PC-3 (cell line): ENCODE data around the gene TFAM. TPM values are rescaled to one million over a fixed set of nuclear protein-coding genes. Genes with fewer than 3 reads are reported as not detected.

Experiments
- ATAC-seq: fragments of 200-7000 bp; cut with Tn5 transposase; 2 replicates; pipeline ENCODE4 v1.9.1; 2020; ENCODE audit warnings: mild to moderate bottlenecking, moderate library complexity
- BruUV-seq: library from RNA; stranded (reverse); fragments of 400-500 nt; replicated peaks from 2 replicates; lab custom pipeline; 2021; lab: Mats Ljungman, UMichigan
- CTCF ChIA-PET: fragments of 300-600 bp; sonication (Branson Sonifier 250); formaldehyde crosslinking; loops from one replicate; lab custom pipeline; 2022; ENCODE audit warnings: antibody characterized with exemption; lab: Charles Lee
- POLR2A ChIA-PET: fragments of 300-600 bp; sonication (Branson Sonifier 250); formaldehyde crosslinking; loops from one replicate; lab custom pipeline; 2022; ENCODE audit warnings: antibody characterized with exemption; ENCODE audit not compliant: unreplicated experiment; lab: Charles Lee
- DNase-seq: peaks from one replicate; pipeline ENCODE4 v3.0.0-alpha.2; 2015
- H2AFZ ChIP-seq: fragments of 300-600 bp; sonication (generic); 2 replicates; pipeline ENCODE4 v1.6.0; 2016; ENCODE audit warnings: antibody characterized with exemption, low read length
- H3F3A ChIP-seq: fragments of 300-600 bp; sonication (generic); one replicate; pipeline ENCODE4 v1.6.0; 2017; ENCODE audit warnings: antibody characterized with exemption, low read length, control low read depth, mild to moderate bottlenecking; ENCODE audit not compliant: unreplicated experiment
- H3K27ac ChIP-seq: fragments of 300-600 bp; sonication (generic); 2 replicates; pipeline ENCODE4 v1.5.1; 2016; ENCODE audit warnings: mild to moderate bottlenecking, low read length
- H3K27me3 ChIP-seq: fragments of 300-600 bp; sonication (generic); 2 replicates; pipeline ENCODE4 v1.6.1; 2016; ENCODE audit warnings: low read length, mixed read lengths
- H3K36me3 ChIP-seq: fragments of 300-600 bp; sonication (generic); 2 replicates; pipeline ENCODE4 v1.6.1; 2016; ENCODE audit warnings: low read depth, mixed run types, low read length, mixed read lengths
- H3K4me1 ChIP-seq: fragments of 300-600 bp; sonication (generic); 2 replicates; pipeline ENCODE4 v1.5.1; 2016; ENCODE audit warnings: low read length; ENCODE audit not compliant: insufficient read depth
- H3K4me2 ChIP-seq: fragments of 300-600 bp; sonication (generic); 2 replicates; pipeline ENCODE4 v1.6.0; 2016; ENCODE audit warnings: low read length
- H3K4me3 ChIP-seq: fragments of 300-600 bp; sonication (generic); 2 replicates; pipeline ENCODE4 v1.5.1; 2016; ENCODE audit warnings: mild to moderate bottlenecking, low read length, mixed read lengths
- H3K79me2 ChIP-seq: fragments of 300-600 bp; sonication (generic); 2 replicates; pipeline ENCODE4 v1.6.1; 2017; ENCODE audit warnings: low read length, mixed read lengths
- H3K9ac ChIP-seq: fragments of 300-600 bp; sonication (generic); 2 replicates; pipeline ENCODE4 v1.6.0; 2016; ENCODE audit warnings: mild to moderate bottlenecking, low read length
- H3K9me2 ChIP-seq: fragments of 300-600 bp; sonication (generic); replicated peaks from 2 replicates; pipeline ENCODE4 v1.6.1; 2016; ENCODE audit warnings: mixed run types, low read length, mixed read lengths
- H3K9me3 ChIP-seq: fragments of 300-600 bp; sonication (generic); 2 replicates; pipeline ENCODE4 v1.6.1; 2016; ENCODE audit warnings: low read length, mixed read lengths
- H4K20me1 ChIP-seq: fragments of 300-600 bp; sonication (generic); 2 replicates; pipeline ENCODE4 v1.6.1; 2016; ENCODE audit warnings: low read length, mixed read lengths
- EZH2 ChIP-seq: fragments of 300-600 bp; sonication (generic); IDR thresholded peaks from one replicate; pipeline ENCODE4 v1.6.1; 2017; ENCODE audit warnings: antibody characterized with exemption, mild to moderate bottlenecking, low read length; ENCODE audit not compliant: unreplicated experiment
- EZH2phosphoT487 ChIP-seq: fragments of 300-600 bp; sonication (generic); IDR thresholded peaks from 2 replicates; pipeline ENCODE4 v1.6.1; 2018; ENCODE audit warnings: mild to moderate bottlenecking, antibody characterized with exemption, low read length, borderline replicate concordance
- intact Hi-C: fragments of 100-400 bp; cut with micrococcal nuclease; formaldehyde crosslinking; loops from 2 replicates; pipeline ENCODE4 v1.9.0; 2023
- total RNA-seq: library from RNA; depleted of rRNA; stranded (reverse); fragments of >200 nt; gene quantifications from 2 replicates; pipeline ENCODE4 v1.2.3, GENCODE V29; 2014; rRNA removed
- TF ChIP-seq, protein P1 (sequence below): fragments of 300-600 bp; sonication (generic); conservative IDR thresholded peaks from 2 replicates; pipeline ENCODE4 v1.5.1; 2017; ENCODE audit warnings: antibody characterized with exemption, low read depth, mild to moderate bottlenecking, low read length

Gene TFAM
- total RNA-seq, 1 experiment from 2014 or later = 121 TPM

GRCh38 chr10:58448121-58448935, 63.1 kb downstream of the TFAM start:
- ChIA-PET POLR2A (no interaction called here), CTCF (no interaction called here)
- H2AFZ ChIP-seq = no peak overlapping the region
- no peaks in the 10 kb centered on the region for H3K36me3 ChIP-seq
- BruUV-seq = no TSS peak
- DNase-seq (no peak), ATAC-seq (no peak)
- TF ChIP-seq EZH2phosphoT487 = no peak
- TF ChIP-seq, protein P1, sequence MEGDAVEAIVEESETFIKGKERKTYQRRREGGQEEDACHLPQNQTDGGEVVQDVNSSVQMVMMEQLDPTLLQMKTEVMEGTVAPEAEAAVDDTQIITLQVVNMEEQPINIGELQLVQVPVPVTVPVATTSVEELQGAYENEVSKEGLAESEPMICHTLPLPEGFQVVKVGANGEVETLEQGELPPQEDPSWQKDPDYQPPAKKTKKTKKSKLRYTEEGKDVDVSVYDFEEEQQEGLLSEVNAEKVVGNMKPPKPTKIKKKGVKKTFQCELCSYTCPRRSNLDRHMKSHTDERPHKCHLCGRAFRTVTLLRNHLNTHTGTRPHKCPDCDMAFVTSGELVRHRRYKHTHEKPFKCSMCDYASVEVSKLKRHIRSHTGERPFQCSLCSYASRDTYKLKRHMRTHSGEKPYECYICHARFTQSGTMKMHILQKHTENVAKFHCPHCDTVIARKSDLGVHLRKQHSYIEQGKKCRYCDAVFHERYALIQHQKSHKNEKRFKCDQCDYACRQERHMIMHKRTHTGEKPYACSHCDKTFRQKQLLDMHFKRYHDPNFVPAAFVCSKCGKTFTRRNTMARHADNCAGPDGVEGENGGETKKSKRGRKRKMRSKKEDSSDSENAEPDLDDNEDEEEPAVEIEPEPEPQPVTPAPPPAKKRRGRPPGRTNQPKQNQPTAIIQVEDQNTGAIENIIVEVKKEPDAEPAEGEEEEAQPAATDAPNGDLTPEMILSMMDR = no peak
- no peak for TF ChIP-seq EZH2
- H3F3A ChIP-seq = no peaks in the 10 kb centered on the region
- no peaks in the 10 kb centered on the region for H4K20me1 ChIP-seq
- intact Hi-C loops = no loop called here
- H3K27me3 ChIP-seq = 0 out of 2 replicates have a peak, but pooled peaks cover 16% of the 10 kb centered on the region
- no peaks in the 10 kb centered on the region for H3K4me1 ChIP-seq
- H3K79me2 ChIP-seq = no peaks in the 10 kb centered on the region
- H3K4me2 ChIP-seq = no peak overlapping the region
- H3K27ac ChIP-seq = no peak overlapping the region
- H3K9ac ChIP-seq = no peak overlapping the region
- H3K9me2 ChIP-seq = no peaks in the 10 kb centered on the region
- H3K4me3 ChIP-seq = no peak overlapping the region
- no peaks in the 10 kb centered on the region for H3K9me3 ChIP-seq

Other genes with a start within 250 kb of the TFAM start
- gene IPMK, start 117.5 kb upstream of the TFAM start, total RNA-seq = 7.1 and 8.4 TPM in 2 replicates
- 57.1 and 68.8 TPM in 2 replicates for gene CISD1, start 116.2 kb upstream of the TFAM start, total RNA-seq
- 13.6 and 13.8 TPM in 2 replicates for gene UBE2D1, start 50.4 kb upstream of the TFAM start, total RNA-seq
- 11.9 and 13.9 TPM in 2 replicates for gene BICC1, start 127.5 kb downstream of the TFAM start, total RNA-seq